PFSK-1 (cell line): ENCODE data around the gene LIF.

Experiments used
- POLR2AphosphoS5 ChIP-seq: IDR thresholded peaks from 2 replicates; pipeline ENCODE4 v1.6.1; 2012; ENCODE audit warnings: low read depth, mild to moderate bottlenecking, control low read depth, low read length, moderate library complexity
- SIN3A ChIP-seq: IDR thresholded peaks from 2 replicates; pipeline ENCODE4 v1.6.1; 2012; ENCODE audit warnings: mild to moderate bottlenecking, low read length, moderate library complexity, borderline replicate concordance; ENCODE audit not compliant: insufficient read depth
- TAF1 ChIP-seq: IDR thresholded peaks from 2 replicates; pipeline ENCODE4 v1.6.1; 2012; ENCODE audit warnings: low read length, control low read depth, borderline replicate concordance; ENCODE audit not compliant: insufficient read depth
- TF ChIP-seq, protein P1 (sequence below), 2 experiments: IDR thresholded peaks; 2 replicates each; pipeline versions ENCODE4 v1.6.1 to v1.8.0; 2011 to 2012; ENCODE audit warnings: low read depth in 2 of 2, low read length in 2 of 2, control low read depth in 1 of 2, inconsistent platforms in 1 of 2, mild to moderate bottlenecking in 1 of 2, moderate library complexity in 1 of 2; ENCODE audit not compliant: insufficient read depth in 1 of 2

DNA sequence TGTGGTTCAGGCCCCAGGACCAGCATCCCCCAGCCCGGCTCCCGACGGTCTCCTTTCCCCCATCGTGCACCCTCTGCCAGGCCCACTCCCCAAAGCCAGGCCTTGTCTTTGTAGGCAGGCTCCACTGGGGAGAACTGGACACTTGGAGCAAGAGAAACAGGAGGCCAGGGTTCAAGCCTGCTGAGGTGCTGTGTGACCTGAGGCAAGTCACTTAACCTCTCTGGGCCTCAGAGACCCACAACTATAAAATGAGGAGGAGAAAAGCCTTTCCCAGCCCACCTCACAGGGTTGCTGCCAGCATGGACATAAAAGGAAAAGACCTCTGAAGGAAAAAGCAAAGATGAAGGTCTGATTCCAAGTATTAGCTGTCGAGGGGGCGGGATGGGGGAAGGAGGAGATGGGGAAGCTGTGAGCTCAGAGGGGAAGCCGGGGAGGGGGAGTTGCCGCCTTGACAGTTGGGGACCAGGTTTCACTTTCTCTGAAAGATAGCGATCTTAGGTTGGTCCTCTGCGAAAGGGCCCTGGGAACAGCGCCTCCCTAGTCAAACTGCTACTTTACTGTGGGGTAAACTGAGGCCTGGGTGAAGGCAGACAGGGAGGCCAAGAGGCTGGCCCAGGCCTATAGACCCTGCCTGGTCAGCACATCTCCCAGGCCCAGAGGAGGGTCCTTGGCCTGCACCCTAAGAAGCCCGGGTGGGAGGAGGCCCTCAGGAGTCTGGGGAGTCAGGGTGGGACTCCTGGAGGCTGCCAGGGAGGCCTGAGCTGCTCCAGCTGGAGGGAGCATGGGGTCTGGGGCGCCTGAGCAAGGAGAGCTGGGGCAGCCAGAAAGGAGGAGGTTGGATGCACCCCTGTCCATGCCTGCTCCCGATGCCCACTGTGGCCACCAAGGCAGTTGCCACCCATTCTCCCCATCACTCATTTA is 21.1 kb upstream of the LIF start:
- no peak for TF ChIP-seq POLR2AphosphoS5
- TF ChIP-seq, protein P1, sequence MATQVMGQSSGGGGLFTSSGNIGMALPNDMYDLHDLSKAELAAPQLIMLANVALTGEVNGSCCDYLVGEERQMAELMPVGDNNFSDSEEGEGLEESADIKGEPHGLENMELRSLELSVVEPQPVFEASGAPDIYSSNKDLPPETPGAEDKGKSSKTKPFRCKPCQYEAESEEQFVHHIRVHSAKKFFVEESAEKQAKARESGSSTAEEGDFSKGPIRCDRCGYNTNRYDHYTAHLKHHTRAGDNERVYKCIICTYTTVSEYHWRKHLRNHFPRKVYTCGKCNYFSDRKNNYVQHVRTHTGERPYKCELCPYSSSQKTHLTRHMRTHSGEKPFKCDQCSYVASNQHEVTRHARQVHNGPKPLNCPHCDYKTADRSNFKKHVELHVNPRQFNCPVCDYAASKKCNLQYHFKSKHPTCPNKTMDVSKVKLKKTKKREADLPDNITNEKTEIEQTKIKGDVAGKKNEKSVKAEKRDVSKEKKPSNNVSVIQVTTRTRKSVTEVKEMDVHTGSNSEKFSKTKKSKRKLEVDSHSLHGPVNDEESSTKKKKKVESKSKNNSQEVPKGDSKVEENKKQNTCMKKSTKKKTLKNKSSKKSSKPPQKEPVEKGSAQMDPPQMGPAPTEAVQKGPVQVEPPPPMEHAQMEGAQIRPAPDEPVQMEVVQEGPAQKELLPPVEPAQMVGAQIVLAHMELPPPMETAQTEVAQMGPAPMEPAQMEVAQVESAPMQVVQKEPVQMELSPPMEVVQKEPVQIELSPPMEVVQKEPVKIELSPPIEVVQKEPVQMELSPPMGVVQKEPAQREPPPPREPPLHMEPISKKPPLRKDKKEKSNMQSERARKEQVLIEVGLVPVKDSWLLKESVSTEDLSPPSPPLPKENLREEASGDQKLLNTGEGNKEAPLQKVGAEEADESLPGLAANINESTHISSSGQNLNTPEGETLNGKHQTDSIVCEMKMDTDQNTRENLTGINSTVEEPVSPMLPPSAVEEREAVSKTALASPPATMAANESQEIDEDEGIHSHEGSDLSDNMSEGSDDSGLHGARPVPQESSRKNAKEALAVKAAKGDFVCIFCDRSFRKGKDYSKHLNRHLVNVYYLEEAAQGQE (IDR thresholded peaks at IDR 0.05; ENCODE audit: insufficient read depth in 1 of 2, low read depth in 2 of 2, low read length in 2 of 2), result no peak
- no peak for TF ChIP-seq SIN3A
- no peak for TF ChIP-seq TAF1
